ENCODE data around the gene EFNA5.

Gene EFNA5

GRCh38 chr5:107566986-107567385 is 103.8 kb downstream of the EFNA5 start:
- no peak for DNase-seq (ENCODE audit: low read depth)
- no peak overlapping the region for H3K4me3 ChIP-seq (ENCODE audit: low read length)
- no peak for TF ChIP-seq CTCF (conservative IDR thresholded peaks at IDR 0.05; ENCODE audit: low read length)

- no peak for DNase-seq (ENCODE audit: low read depth)
- H3K4me3 ChIP-seq (ENCODE audit: low read length): no peak overlapping the region
- no peak for TF ChIP-seq CTCF (conservative IDR thresholded peaks at IDR 0.05; ENCODE audit: low read length)
Measured at GRCh38 chr5:107565791-107566767, 104.7 kb downstream of the EFNA5 start.

- DNase-seq (ENCODE audit: low read depth): no peak
- H3K4me3 ChIP-seq (ENCODE audit: low read length): no peak overlapping the region
- no peak for TF ChIP-seq CTCF (conservative IDR thresholded peaks at IDR 0.05; ENCODE audit: low read length)
Measured at GRCh38 chr5:107564931-107565372, 105.8 kb downstream of the EFNA5 start.

GRCh38 chr5:107563959-107564544 is 106.7 kb downstream of the EFNA5 start:
- H3K4me3 ChIP-seq (ENCODE audit: low read length): no peak overlapping the region
- DNase-seq (ENCODE audit: low read depth): no peak
- no peak for TF ChIP-seq CTCF (conservative IDR thresholded peaks at IDR 0.05; ENCODE audit: low read length)

GRCh38 chr5:107560377-107560776 is 110.4 kb downstream of the EFNA5 start:
- TF ChIP-seq CTCF (conservative IDR thresholded peaks at IDR 0.05; ENCODE audit: low read length): no peak
- H3K4me3 ChIP-seq (ENCODE audit: low read length): no peak overlapping the region
- DNase-seq (ENCODE audit: low read depth): no peak

GRCh38 chr5:107558823-107559375 is 111.8 kb downstream of the EFNA5 start:
- no peak for DNase-seq (ENCODE audit: low read depth)
- no peak overlapping the region for H3K4me3 ChIP-seq (ENCODE audit: low read length)
- TF ChIP-seq CTCF (conservative IDR thresholded peaks at IDR 0.05; ENCODE audit: low read length): no peak

Measured in AG10803 (cell line).